Measurements from ENCODE around the gene PRRX1.

The PRRX1 gene

DNA sequence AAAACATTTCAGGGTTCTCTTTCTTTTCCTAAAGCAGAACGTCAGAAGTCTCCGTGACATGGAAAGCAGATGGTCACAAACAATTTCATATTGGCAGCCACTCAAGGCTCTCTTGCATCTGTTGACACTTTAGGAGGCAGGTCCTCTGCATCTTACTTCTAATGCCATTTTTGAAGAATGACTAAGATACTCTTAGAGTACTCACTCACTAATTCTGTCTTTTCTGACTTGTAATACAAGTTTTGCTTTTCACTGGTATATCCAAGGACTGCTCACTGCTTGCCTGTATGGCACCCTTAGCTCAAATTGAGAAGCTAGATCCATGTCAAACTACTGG, 68.3 kb downstream of the PRRX1 start:
- Histone ChIP-seq H3K9me3 (ENCODE audit: insufficient read depth, low read length) (no peaks in the 10 kb centered on the region), H3K4me1 (ENCODE audit: low read length) (no peaks in the 10 kb centered on the region), H3K79me2 (ENCODE audit: low read length) (no peaks in the 10 kb centered on the region), H2AFZ (ENCODE audit: low read depth, low read length) (no peak overlapping the region), H3K36me3 (replicated peaks; ENCODE audit: low read depth, low read length) (no peaks in the 10 kb centered on the region), H3K4me3 (ENCODE audit: low read length) (no peak overlapping the region), H4K20me1 (ENCODE audit: insufficient read depth, low read length) (no peaks in the 10 kb centered on the region), H3K27ac (ENCODE audit: low read length) (no peak overlapping the region), H3K9ac (ENCODE audit: low read length) (no peak overlapping the region), H3K4me2 (ENCODE audit: low read length) (no peak overlapping the region), H3K27me3 (ENCODE audit: low read depth, low read length) (no peaks in the 10 kb centered on the region)
- TF ChIP-seq EZH2phosphoT487 (IDR thresholded peaks at IDR 0.05; ENCODE audit: low read depth) = no peak
- TF ChIP-seq, protein P1, sequence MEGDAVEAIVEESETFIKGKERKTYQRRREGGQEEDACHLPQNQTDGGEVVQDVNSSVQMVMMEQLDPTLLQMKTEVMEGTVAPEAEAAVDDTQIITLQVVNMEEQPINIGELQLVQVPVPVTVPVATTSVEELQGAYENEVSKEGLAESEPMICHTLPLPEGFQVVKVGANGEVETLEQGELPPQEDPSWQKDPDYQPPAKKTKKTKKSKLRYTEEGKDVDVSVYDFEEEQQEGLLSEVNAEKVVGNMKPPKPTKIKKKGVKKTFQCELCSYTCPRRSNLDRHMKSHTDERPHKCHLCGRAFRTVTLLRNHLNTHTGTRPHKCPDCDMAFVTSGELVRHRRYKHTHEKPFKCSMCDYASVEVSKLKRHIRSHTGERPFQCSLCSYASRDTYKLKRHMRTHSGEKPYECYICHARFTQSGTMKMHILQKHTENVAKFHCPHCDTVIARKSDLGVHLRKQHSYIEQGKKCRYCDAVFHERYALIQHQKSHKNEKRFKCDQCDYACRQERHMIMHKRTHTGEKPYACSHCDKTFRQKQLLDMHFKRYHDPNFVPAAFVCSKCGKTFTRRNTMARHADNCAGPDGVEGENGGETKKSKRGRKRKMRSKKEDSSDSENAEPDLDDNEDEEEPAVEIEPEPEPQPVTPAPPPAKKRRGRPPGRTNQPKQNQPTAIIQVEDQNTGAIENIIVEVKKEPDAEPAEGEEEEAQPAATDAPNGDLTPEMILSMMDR (IDR thresholded peaks at IDR 0.05; ENCODE audit: low read depth, low read length) = no peak

DNA sequence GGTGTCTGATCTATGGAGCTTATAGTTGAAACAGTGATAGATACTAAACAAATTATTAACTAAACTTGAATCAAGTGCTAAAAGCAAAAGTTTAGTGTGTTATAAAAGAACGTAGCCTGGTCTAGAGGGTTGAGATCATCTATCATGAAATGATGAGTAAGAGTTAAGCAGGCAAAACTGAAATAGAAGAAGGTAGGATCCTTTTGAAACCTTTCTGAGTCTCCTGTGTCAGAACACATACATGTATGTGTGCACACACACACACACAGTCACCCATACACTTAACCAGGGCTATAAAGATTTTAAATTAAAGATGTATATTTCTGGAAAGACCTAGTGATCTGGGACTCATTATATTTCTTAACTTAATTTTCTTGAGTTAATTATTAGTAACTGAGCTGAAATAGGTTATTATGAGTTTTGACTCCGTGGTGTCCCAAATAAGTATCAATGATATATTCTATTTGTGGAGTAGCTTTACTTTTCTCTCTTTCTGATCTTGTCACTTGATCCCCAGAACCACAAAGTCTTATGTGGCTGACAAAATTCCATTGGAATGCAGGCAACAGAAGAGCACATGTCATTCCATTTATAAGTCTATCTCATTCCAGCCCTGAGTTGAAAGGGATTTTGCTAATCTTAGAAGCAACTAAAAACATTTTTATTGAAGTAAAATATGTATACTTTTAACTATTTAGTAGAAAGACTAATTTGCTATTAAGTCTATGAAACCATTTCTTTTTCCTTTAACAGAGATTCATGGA, 70.7 kb downstream of the PRRX1 start:
- H2AFZ ChIP-seq (ENCODE audit: low read depth, low read length) = no peak overlapping the region
- no peaks in the 10 kb centered on the region for H3K79me2 ChIP-seq (ENCODE audit: low read length)
- H3K9ac ChIP-seq (ENCODE audit: low read length) = no peak overlapping the region
- no peak overlapping the region for H3K27ac ChIP-seq (ENCODE audit: low read length)
- H3K36me3 ChIP-seq (replicated peaks; ENCODE audit: low read depth, low read length) = no peaks in the 10 kb centered on the region
- no peaks in the 10 kb centered on the region for H3K9me3 ChIP-seq (ENCODE audit: insufficient read depth, low read length)
- H3K4me3 ChIP-seq (ENCODE audit: low read length) = no peak overlapping the region
- TF ChIP-seq, protein P1 (IDR thresholded peaks at IDR 0.05; ENCODE audit: low read depth, low read length) = no peak
- no peaks in the 10 kb centered on the region for H4K20me1 ChIP-seq (ENCODE audit: insufficient read depth, low read length)
- H3K4me2 ChIP-seq (ENCODE audit: low read length) = no peak overlapping the region
- no peaks in the 10 kb centered on the region for H3K27me3 ChIP-seq (ENCODE audit: low read depth, low read length)
- H3K4me1 ChIP-seq (ENCODE audit: low read length) = no peaks in the 10 kb centered on the region

DNA sequence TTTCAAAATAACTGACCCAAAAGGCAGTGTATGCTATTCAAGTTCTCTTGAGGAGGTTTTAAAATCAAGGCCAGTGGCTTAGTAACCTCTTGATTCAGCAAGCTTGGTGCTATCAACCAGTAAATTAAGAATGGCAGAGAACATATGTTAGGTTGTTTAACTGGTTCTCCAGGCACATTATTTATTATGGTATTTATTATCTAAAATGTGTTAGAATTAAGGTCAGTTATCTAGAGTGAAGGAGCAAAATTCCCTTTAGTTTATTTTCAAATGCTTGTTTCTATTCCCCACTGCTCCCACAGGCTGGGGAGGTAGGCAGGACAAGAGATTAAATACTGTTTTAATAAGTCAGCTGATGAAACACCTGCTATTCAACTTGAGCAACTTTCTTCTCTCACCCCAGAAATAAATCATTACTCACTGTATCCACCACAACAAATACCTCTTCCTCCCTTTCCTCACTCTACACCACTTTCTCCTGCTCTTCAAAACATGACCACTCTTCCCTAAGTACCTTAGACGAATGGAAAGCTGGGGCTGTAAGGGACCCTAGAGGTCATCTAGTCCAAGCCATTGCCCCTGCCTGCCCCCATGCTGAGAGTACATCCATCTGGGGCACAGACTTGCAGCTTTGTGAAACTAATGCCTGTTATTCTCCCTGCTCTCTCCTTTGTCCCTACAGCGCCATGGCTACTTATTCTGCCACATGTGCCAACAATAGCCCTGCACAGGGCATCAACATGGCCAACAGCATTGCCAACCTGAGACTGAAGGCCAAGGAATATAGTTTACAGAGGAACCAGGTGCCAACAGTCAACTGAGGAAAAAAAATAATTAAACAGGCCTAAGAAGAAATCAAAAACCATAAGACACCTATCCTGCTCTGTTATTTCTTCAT, 71.7 kb downstream of the PRRX1 start:
- no peak overlapping the region for H3K9ac ChIP-seq (ENCODE audit: low read length)
- no peaks in the 10 kb centered on the region for H3K27me3 ChIP-seq (ENCODE audit: low read depth, low read length)
- no peak overlapping the region for H3K27ac ChIP-seq (ENCODE audit: low read length)
- H4K20me1 ChIP-seq (ENCODE audit: insufficient read depth, low read length) = no peaks in the 10 kb centered on the region
- no peaks in the 10 kb centered on the region for H3K4me1 ChIP-seq (ENCODE audit: low read length)
- no peak overlapping the region for H3K4me3 ChIP-seq (ENCODE audit: low read length)
- H3K9me3 ChIP-seq (ENCODE audit: insufficient read depth, low read length) = no peaks in the 10 kb centered on the region
- no peak for TF ChIP-seq EZH2phosphoT487 (IDR thresholded peaks at IDR 0.05; ENCODE audit: low read depth)
- TF ChIP-seq, protein P1 (IDR thresholded peaks at IDR 0.05; ENCODE audit: low read depth, low read length) = no peak
- no peaks in the 10 kb centered on the region for H3K79me2 ChIP-seq (ENCODE audit: low read length)
- no peaks in the 10 kb centered on the region for H3K36me3 ChIP-seq (replicated peaks; ENCODE audit: low read depth, low read length)
- H3K4me2 ChIP-seq (ENCODE audit: low read length) = no peak overlapping the region
- no peak overlapping the region for H2AFZ ChIP-seq (ENCODE audit: low read depth, low read length)

DNA sequence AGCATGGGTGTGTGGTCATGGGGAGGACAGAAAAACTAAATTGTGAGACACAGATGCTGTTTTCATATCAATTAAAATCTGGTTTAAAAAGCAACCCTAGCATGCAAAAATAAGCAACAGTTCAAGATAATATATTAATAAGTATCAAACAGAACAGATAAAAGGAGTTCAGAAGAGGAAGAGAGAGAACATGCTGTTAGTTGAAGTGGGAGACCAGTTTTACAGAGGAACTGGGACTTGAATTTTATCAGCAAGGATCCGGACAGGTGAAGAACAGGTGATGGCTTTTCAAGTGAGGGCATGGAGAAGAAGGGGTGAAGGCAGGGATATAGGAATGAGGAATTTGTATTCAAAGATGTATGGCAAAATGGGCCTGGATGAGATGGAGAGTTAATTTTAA, 75.9 kb downstream of the PRRX1 start:
- Histone ChIP-seq H3K4me1 (ENCODE audit: low read length) (no peaks in the 10 kb centered on the region), H3K9ac (ENCODE audit: low read length) (no peak overlapping the region), H4K20me1 (ENCODE audit: insufficient read depth, low read length) (no peaks in the 10 kb centered on the region), H3K79me2 (ENCODE audit: low read length) (no peaks in the 10 kb centered on the region), H3K27ac (ENCODE audit: low read length) (no peak overlapping the region), H3K4me3 (ENCODE audit: low read length) (no peak overlapping the region), H3K9me3 (ENCODE audit: insufficient read depth, low read length) (no peaks in the 10 kb centered on the region), H3K27me3 (ENCODE audit: low read depth, low read length) (no peaks in the 10 kb centered on the region), H3K36me3 (replicated peaks; ENCODE audit: low read depth, low read length) (no peaks in the 10 kb centered on the region), H3K4me2 (ENCODE audit: low read length) (no peak overlapping the region), H2AFZ (ENCODE audit: low read depth, low read length) (no peak overlapping the region)
- TF ChIP-seq, protein P1 (IDR thresholded peaks at IDR 0.05; ENCODE audit: low read depth, low read length) = no peak

All from OCI-LY3 (cell line).